Hepatocyte (in vitro differentiated cells): ENCODE results near the gene RGS19. TPM values are rescaled to one million over a fixed set of nuclear protein-coding genes. Genes with fewer than 3 reads are reported as not detected.

Experiments used
- DNase-seq: peaks from one replicate; pipeline ENCODE4 v3.0.0-alpha.2; 2016; ENCODE audit warnings: low spot score
- H2AFZ ChIP-seq: fragments of 200-600 bp; sonication (generic); 2 replicates; pipeline ENCODE4 v1.6.0; 2016; ENCODE audit warnings: antibody characterized with exemption, mild to moderate bottlenecking
- H3K27ac ChIP-seq: fragments of 200-600 bp; sonication (generic); 2 replicates; pipeline ENCODE4 v1.5.1; 2016; ENCODE audit warnings: mild to moderate bottlenecking
- H3K27me3 ChIP-seq: fragments of 200-600 bp; sonication (generic); 2 replicates; pipeline ENCODE4 v1.6.1; 2016
- H3K36me3 ChIP-seq: fragments of 200-600 bp; sonication (generic); replicated peaks from 2 replicates; pipeline ENCODE4 v1.5.1; 2016; ENCODE audit warnings: low read depth; ENCODE audit not compliant: insufficient read depth
- H3K4me1 ChIP-seq: fragments of 200-600 bp; sonication (generic); 2 replicates; pipeline ENCODE4 v1.5.1; 2016; ENCODE audit warnings: mild to moderate bottlenecking, moderate library complexity; ENCODE audit not compliant: insufficient read depth
- H3K4me2 ChIP-seq: fragments of 200-600 bp; sonication (generic); 2 replicates; pipeline ENCODE4 v1.6.0; 2016
- H3K4me3 ChIP-seq: fragments of 200-600 bp; sonication (generic); 2 replicates; pipeline ENCODE4 v1.5.1; 2016; ENCODE audit warnings: mild to moderate bottlenecking
- H3K79me2 ChIP-seq: fragments of 200-600 bp; sonication (generic); 2 replicates; pipeline ENCODE4 v1.6.0; 2017; ENCODE audit warnings: mild to moderate bottlenecking
- H3K9me2 ChIP-seq: fragments of 200-600 bp; sonication (generic); replicated peaks from 2 replicates; pipeline ENCODE4 v1.6.0; 2017; ENCODE audit warnings: mild to moderate bottlenecking; ENCODE audit not compliant: insufficient read depth
- H3K9me3 ChIP-seq: fragments of 200-600 bp; sonication (generic); 2 replicates; pipeline ENCODE4 v1.5.1; 2016; ENCODE audit warnings: low read depth, mild to moderate bottlenecking
- H4K20me1 ChIP-seq: fragments of 200-600 bp; sonication (generic); 2 replicates; pipeline ENCODE4 v1.6.0; 2016; ENCODE audit warnings: mild to moderate bottlenecking; ENCODE audit not compliant: insufficient read depth, poor library complexity, severe bottlenecking
- CTCF ChIP-seq: fragments of 200-600 bp; sonication (generic); IDR thresholded peaks from 2 replicates; pipeline ENCODE4 v1.5.1; 2016; ENCODE audit warnings: antibody characterized with exemption, mild to moderate bottlenecking; ENCODE audit not compliant: poor library complexity
- EZH2 ChIP-seq: fragments of 200-600 bp; sonication (generic); IDR thresholded peaks from 2 replicates; pipeline ENCODE4 v1.6.1; 2016; ENCODE audit warnings: antibody characterized with exemption, mild to moderate bottlenecking, borderline replicate concordance
- EZH2phosphoT487 ChIP-seq: fragments of 200-600 bp; sonication (generic); IDR thresholded peaks from one replicate; pipeline ENCODE4 v1.6.1; 2018; ENCODE audit warnings: antibody characterized with exemption, mild to moderate bottlenecking, low read depth, moderate library complexity; ENCODE audit not compliant: unreplicated experiment, severe bottlenecking
- WGBS: methylation state at CpG from one replicate; pipeline ENCODE4 v1.1.6; 2016; ENCODE audit warnings: low lambda C conversion rate; ENCODE audit errors: missing lambda C conversion rate; 5-methylcytosine and 5-hydroxymethylcytosine counted together
- polyA plus RNA-seq: library from polyadenylated mRNA; unstranded; fragments of >200 nt; fragmentation: Nextera tagmentation; extraction: Ambion mirVana; gene quantifications from 2 replicates; pipeline ENCODE4 v1.2.1, GENCODE V29; 2016
- total RNA-seq: library from RNA; depleted of rRNA; stranded (reverse); fragments of >200 nt; gene quantifications from 2 replicates; pipeline ENCODE4 v1.2.3, GENCODE V29; 2014

RGS19 gene
- total and polyA plus RNA-seq, 2 experiments from 2014 or later: 8.8 to 10.9 TPM

- no peaks in the 10 kb centered on the region for H3K9me3 ChIP-seq
- H3K36me3 ChIP-seq: no peaks in the 10 kb centered on the region
- TF ChIP-seq CTCF: no peak
- H3K79me2 ChIP-seq: peaks cover 2% of the 10 kb centered on the region
- WGBS: 95% methylated on average over 19 of the region's 20 CpGs
- H2AFZ ChIP-seq: no peak overlapping the region
- H4K20me1 ChIP-seq: no peaks in the 10 kb centered on the region
- H3K4me2 ChIP-seq: no peak overlapping the region
- no peak overlapping the region for H3K4me3 ChIP-seq
- no peak for DNase-seq
- H3K9me2 ChIP-seq: no peaks in the 10 kb centered on the region
- H3K27ac ChIP-seq: no peak overlapping the region
- no peaks in the 10 kb centered on the region for H3K27me3 ChIP-seq
- H3K4me1 ChIP-seq: peaks cover under 1% of the 10 kb centered on the region
These were observed 10.1 kb downstream of the RGS19 start for GRCh38 chr20:64069209-64069613.

- Histone ChIP-seq H3K4me3 (no peak overlapping the region), H3K36me3 (no peaks in the 10 kb centered on the region), H3K4me2 (no peak overlapping the region), H3K27ac (no peak overlapping the region), H4K20me1 (no peaks in the 10 kb centered on the region), H3K9me3 (no peaks in the 10 kb centered on the region), H2AFZ (no peak overlapping the region), H3K79me2 (peaks cover 8% of the 10 kb centered on the region), H3K9me2 (no peaks in the 10 kb centered on the region), H3K4me1 (peaks cover 6% of the 10 kb centered on the region), H3K27me3 (no peaks in the 10 kb centered on the region)
- WGBS: 94% methylated on average over 12 of the region's 12 CpGs
- no peak for DNase-seq
- TF ChIP-seq CTCF (no peak), EZH2phosphoT487 (no peak), EZH2 (no peak)
These were observed 10.7 kb downstream of the RGS19 start for GRCh38 chr20:64068386-64069208.

GRCh38 chr20:64067733-64068307, 11.5 kb downstream of the RGS19 start:
- Histone ChIP-seq H3K79me2 (peaks cover 12% of the 10 kb centered on the region), H3K4me1 (peaks cover 6% of the 10 kb centered on the region), H3K27me3 (no peaks in the 10 kb centered on the region), H3K27ac (no peak overlapping the region), H2AFZ (no peak overlapping the region), H4K20me1 (no peaks in the 10 kb centered on the region), H3K4me3 (no peak overlapping the region), H3K9me3 (no peaks in the 10 kb centered on the region), H3K9me2 (no peaks in the 10 kb centered on the region), H3K4me2 (no peak overlapping the region), H3K36me3 (no peaks in the 10 kb centered on the region)
- TF ChIP-seq EZH2phosphoT487 (no peak), EZH2 (no peak), CTCF (no peak)
- no peak for DNase-seq
- 87% methylated on average over 11 of the region's 12 CpGs for WGBS
